Stimulated activated memory B cell treated with anti-CD40 and anti-IgM and Interleukin-4, amounts not matched to agents 10 μg/mL and 1 μg/mL and 100 μg/mL, for 72 hours (primary cell): ENCODE data around the gene ULBP3.
A peak's percentile ranks its signal among the peaks of the same experiment; 100 is the strongest.
"Not testable (repeated sequence)": the region's sequence is repeated elsewhere in the genome, so short reads cannot be mapped to it uniquely, and the experiment has no call there.

Experiments used
- ATAC-seq: fragments of 150-1000 bp; cut with Tn5 transposase; 2 replicates; pipeline ENCODE4 v1.10.0; 2021
- H3K27ac Mint-ChIP-seq: one replicate; pipeline ENCODE4 v1.8.0; 2022; ENCODE audit warnings: mild to moderate bottlenecking, mixed read lengths
- H3K27me3 Mint-ChIP-seq: one replicate; pipeline ENCODE4 v1.8.0; 2022; ENCODE audit warnings: mixed read lengths
- H3K36me3 Mint-ChIP-seq: one replicate; pipeline ENCODE4 v1.8.0; 2022; ENCODE audit warnings: mixed read lengths
- H3K4me1 Mint-ChIP-seq: one replicate; pipeline ENCODE4 v1.8.0; 2022; ENCODE audit warnings: mixed read lengths
- H3K4me3 Mint-ChIP-seq: one replicate; pipeline ENCODE4 v1.8.0; 2022; ENCODE audit warnings: mild to moderate bottlenecking, moderate library complexity, mixed read lengths
- H3K9me3 Mint-ChIP-seq: one replicate; pipeline ENCODE4 v1.8.0; 2022; ENCODE audit warnings: mixed read lengths

The ULBP3 gene

GRCh38 chr6:150059973-150060372 is 8.9 kb downstream of the ULBP3 start:
- H3K4me3 Mint-ChIP-seq, H3K36me3 Mint-ChIP-seq, H3K27ac Mint-ChIP-seq, H3K9me3 Mint-ChIP-seq: not testable (repeated sequence)
- Mint-ChIP-seq H3K27me3 (peaks cover 46% of the 10 kb centered on the region), H3K4me1 (peaks cover 12% of the 10 kb centered on the region)
- peak; percentile 81 for ATAC-seq

- no peak overlapping the region for H3K27ac Mint-ChIP-seq
- peaks cover 10% of the 10 kb centered on the region for H3K9me3 Mint-ChIP-seq
- ATAC-seq: no peak
- peaks cover 5% of the 10 kb centered on the region for H3K36me3 Mint-ChIP-seq
- H3K4me3 Mint-ChIP-seq: no peak overlapping the region
- H3K27me3 Mint-ChIP-seq: peaks cover 56% of the 10 kb centered on the region
- H3K4me1 Mint-ChIP-seq: peaks cover 12% of the 10 kb centered on the region
Observed at GRCh38 chr6:150058986-150059385, 9.9 kb downstream of the ULBP3 start.

- H3K4me1 Mint-ChIP-seq: peaks cover 12% of the 10 kb centered on the region
- H3K27me3 Mint-ChIP-seq: peaks cover 63% of the 10 kb centered on the region
- no peaks in the 10 kb centered on the region for H3K36me3 Mint-ChIP-seq
- no peak overlapping the region for H3K4me3 Mint-ChIP-seq
- no peak for ATAC-seq
- no peak overlapping the region for H3K27ac Mint-ChIP-seq
- H3K9me3 Mint-ChIP-seq: peaks cover 10% of the 10 kb centered on the region
Observed at GRCh38 chr6:150058231-150058792, 10.6 kb downstream of the ULBP3 start.

GRCh38 chr6:150057501-150057951 is 11.4 kb downstream of the ULBP3 start:
- H3K27ac Mint-ChIP-seq: no peak overlapping the region
- ATAC-seq: no peak

GRCh38 chr6:150056916-150057315 is 12.0 kb downstream of the ULBP3 start:
- Mint-ChIP-seq H3K27ac (no peak overlapping the region), H3K27me3 (peaks cover 76% of the 10 kb centered on the region)
- ATAC-seq: no peak

More at GRCh38 chr6:150057501-150057951, 11.4 kb downstream of the ULBP3 start:
- Mint-ChIP-seq H3K4me1 (peaks cover 12% of the 10 kb centered on the region), H3K36me3 (no peaks in the 10 kb centered on the region), H3K4me3 (no peak overlapping the region), H3K27me3 (peaks cover 70% of the 10 kb centered on the region), H3K9me3 (peaks cover 10% of the 10 kb centered on the region)

GRCh38 chr6:150056156-150056555 is 12.8 kb downstream of the ULBP3 start:
- H3K4me3 Mint-ChIP-seq: no peak overlapping the region
- H3K4me1 Mint-ChIP-seq: peaks cover 12% of the 10 kb centered on the region
- no peak overlapping the region for H3K27ac Mint-ChIP-seq
- no peak for ATAC-seq
- H3K9me3 Mint-ChIP-seq: peaks cover 10% of the 10 kb centered on the region
- peaks cover 81% of the 10 kb centered on the region for H3K27me3 Mint-ChIP-seq
- H3K36me3 Mint-ChIP-seq: no peaks in the 10 kb centered on the region

More at GRCh38 chr6:150056916-150057315, 12.0 kb downstream of the ULBP3 start:
- no peak overlapping the region for H3K4me3 Mint-ChIP-seq
- H3K4me1 Mint-ChIP-seq: peaks cover 12% of the 10 kb centered on the region
- H3K36me3 Mint-ChIP-seq: no peaks in the 10 kb centered on the region
- peaks cover 10% of the 10 kb centered on the region for H3K9me3 Mint-ChIP-seq

GRCh38 chr6:150055131-150055530 is 13.8 kb downstream of the ULBP3 start:
- H3K27ac Mint-ChIP-seq: no peak overlapping the region
- no peak for ATAC-seq
- H3K4me3 Mint-ChIP-seq: no peak overlapping the region
- H3K9me3 Mint-ChIP-seq: peaks cover 10% of the 10 kb centered on the region
- H3K4me1 Mint-ChIP-seq: peaks cover 6% of the 10 kb centered on the region
- H3K27me3 Mint-ChIP-seq: peaks cover 86% of the 10 kb centered on the region
- no peaks in the 10 kb centered on the region for H3K36me3 Mint-ChIP-seq

GRCh38 chr6:150053450-150053849 is 15.5 kb downstream of the ULBP3 start:
- Mint-ChIP-seq H3K36me3 (no peaks in the 10 kb centered on the region), H3K4me3 (no peak overlapping the region), H3K4me1 (no peaks in the 10 kb centered on the region), H3K27me3 (peaks cover 71% of the 10 kb centered on the region), H3K9me3 (peaks cover 10% of the 10 kb centered on the region), H3K27ac (no peak overlapping the region)
- ATAC-seq: no peak

GRCh38 chr6:150050846-150051245 is 18.1 kb downstream of the ULBP3 start:
- Mint-ChIP-seq H3K27me3 (peaks cover 68% of the 10 kb centered on the region), H3K36me3 (no peaks in the 10 kb centered on the region), H3K27ac (no peak overlapping the region), H3K4me3 (no peak overlapping the region), H3K9me3 (peaks cover 10% of the 10 kb centered on the region), H3K4me1 (no peaks in the 10 kb centered on the region)
- no peak for ATAC-seq

- H3K9me3 Mint-ChIP-seq: no peaks in the 10 kb centered on the region
- no peak for ATAC-seq
- H3K36me3 Mint-ChIP-seq: no peaks in the 10 kb centered on the region
Observed at GRCh38 chr6:150048099-150048498, 20.8 kb downstream of the ULBP3 start.

GRCh38 chr6:150046943-150047342 is 22.0 kb downstream of the ULBP3 start:
- Mint-ChIP-seq H3K4me3 (no peak overlapping the region), H3K4me1 (no peaks in the 10 kb centered on the region), H3K9me3 (no peaks in the 10 kb centered on the region), H3K27me3 (peaks cover 59% of the 10 kb centered on the region), H3K36me3 (no peaks in the 10 kb centered on the region), H3K27ac (no peak overlapping the region)
- ATAC-seq: no peak

More at GRCh38 chr6:150048099-150048498, 20.8 kb downstream of the ULBP3 start:
- Mint-ChIP-seq H3K4me3 (no peak overlapping the region), H3K4me1 (no peaks in the 10 kb centered on the region), H3K27ac (no peak overlapping the region), H3K27me3 (peaks cover 59% of the 10 kb centered on the region)

- ATAC-seq: no peak
- Mint-ChIP-seq H3K4me3 (no peak overlapping the region), H3K36me3 (no peaks in the 10 kb centered on the region), H3K27me3 (peaks cover 64% of the 10 kb centered on the region), H3K27ac (no peak overlapping the region), H3K4me1 (no peaks in the 10 kb centered on the region), H3K9me3 (no peaks in the 10 kb centered on the region)
Observed at GRCh38 chr6:150044621-150045145, 24.2 kb downstream of the ULBP3 start.

- ATAC-seq: peak; percentile 34
- Mint-ChIP-seq H3K9me3 (no peaks in the 10 kb centered on the region), H3K36me3 (no peaks in the 10 kb centered on the region), H3K27ac (no peak overlapping the region), H3K4me1 (no peaks in the 10 kb centered on the region), H3K27me3 (peaks cover 74% of the 10 kb centered on the region), H3K4me3 (no peak overlapping the region)
Observed at GRCh38 chr6:150043501-150044412, 25.2 kb downstream of the ULBP3 start.

GRCh38 chr6:150043096-150043495 is 25.8 kb downstream of the ULBP3 start:
- Mint-ChIP-seq H3K4me3 (no peak overlapping the region), H3K36me3 (no peaks in the 10 kb centered on the region), H3K9me3 (no peaks in the 10 kb centered on the region), H3K4me1 (peaks cover 6% of the 10 kb centered on the region), H3K27me3 (peaks cover 80% of the 10 kb centered on the region), H3K27ac (no peak overlapping the region)
- ATAC-seq: no peak

GRCh38 chr6:150038202-150039062 is 30.5 kb downstream of the ULBP3 start:
- Mint-ChIP-seq H3K4me3 (no peak overlapping the region), H3K4me1 (peaks cover 19% of the 10 kb centered on the region), H3K27ac (no peak overlapping the region), H3K9me3 (no peaks in the 10 kb centered on the region), H3K27me3 (peaks cover 98% of the 10 kb centered on the region), H3K36me3 (no peaks in the 10 kb centered on the region)
- ATAC-seq: no peak
